Esophagus muscularis mucosa (tissue), 4 donors: Measurements from ENCODE around the gene C1orf174. TPM values are rescaled to one million over a fixed set of nuclear protein-coding genes. Genes with fewer than 3 reads are reported as not detected.

ENCODE experiments used
- DNase-seq: peaks from one replicate; pipeline ENCODE4 v3.0.0-alpha.2; 2017; ENCODE audit errors: extremely low spot score
- H3K27ac ChIP-seq, 4 donors: fragments of 200-600 bp; sonication (generic); replicated peaks in 1 of 4; 1 replicate in 3 of 4; 2 replicates in 1 of 4; pipeline ENCODE4 v1.5.1; 2016 to 2019; ENCODE audit warnings: mild to moderate bottlenecking in 1 of 4
- H3K27me3 ChIP-seq, 4 donors: fragments of 200-600 bp; sonication (generic); one replicate each; pipeline versions ENCODE4 v1.5.1 to v1.6.0; 2016 to 2019
- H3K36me3 ChIP-seq, 4 donors: fragments of 200-600 bp; sonication (generic); one replicate each; pipeline ENCODE4 v1.5.1; 2016 to 2019
- H3K4me1 ChIP-seq, 4 donors: fragments of 200-600 bp; sonication (generic); one replicate each; pipeline ENCODE4 v1.5.1; 2016 to 2019
- H3K4me3 ChIP-seq, 4 donors: fragments of 200-600 bp; sonication (generic); 1 replicate in 2 of 4; 2 replicates in 2 of 4; pipeline ENCODE4 v1.5.1; 2016 to 2019; ENCODE audit warnings: mild to moderate bottlenecking in 4 of 4, moderate library complexity in 1 of 4
- H3K9me3 ChIP-seq, 4 donors: fragments of 200-600 bp; sonication (generic); 1 replicate in 3 of 4; 2 replicates in 1 of 4; pipeline ENCODE4 v1.5.1; 2016 to 2019
- CTCF ChIP-seq, 3 experiments: fragments of 200-600 bp in 2 of 3; fragments of 450-650 bp in 1 of 3; sonication (generic) in 2 of 3; IDR thresholded peaks; one replicate each; pipeline ENCODE4 v1.5.1; 2017 to 2019; ENCODE audit warnings: antibody characterized with exemption in 3 of 3, mild to moderate bottlenecking in 2 of 3, moderate library complexity in 1 of 3
- EP300 ChIP-seq: sonication (generic); formaldehyde crosslinking; IDR thresholded peaks from one replicate; pipeline ENCODE4 v1.6.1; 2017; ENCODE audit warnings: antibody characterized with exemption
- POLR2A ChIP-seq: fragments of 450-650 bp; IDR thresholded peaks from one replicate; pipeline ENCODE4 v1.6.1; 2017; ENCODE audit warnings: antibody characterized with exemption, moderate library complexity, mild to moderate bottlenecking, low read depth
- POLR2AphosphoS5 ChIP-seq, 2 donors: sonication (generic); formaldehyde crosslinking; IDR thresholded peaks; one replicate each; pipeline ENCODE4 v1.6.1; 2017; ENCODE audit warnings: antibody characterized with exemption in 2 of 2
- WGBS: methylation state at CpG from one replicate; pipeline ENCODE4 v1.1.5; 2018; 5-methylcytosine and 5-hydroxymethylcytosine counted together
- intact Hi-C: fragments of 100-400 bp; cut with DNase I; formaldehyde crosslinking; loops from one replicate; pipeline ENCODE4 v1.15.1; 2023
- total RNA-seq, 4 donors: library from RNA; depleted of rRNA; stranded (reverse); fragments of >200 nt; gene quantifications; one replicate each; pipeline versions ENCODE4 v1.1.0 to v1.2.1, GENCODE V29; 2016

The C1orf174 gene
- total RNA-seq, 4 donors from 2014 or later, result 25.0 to 35.1 (median 27.6) TPM

- Histone ChIP-seq H3K4me1 (peaks cover 3 to 11% (median 9%) of the 10 kb centered on the region in 4 donors), H3K36me3 (no peaks in the 10 kb centered on the region), H3K9me3 (no peaks in the 10 kb centered on the region), H3K27me3 (peaks cover 0 to 65% (median 11%) of the 10 kb centered on the region in 4 donors), H3K4me3 (no peak overlapping the region), H3K27ac (no peak overlapping the region)
- intact Hi-C loops, result no loop called here
- TF ChIP-seq POLR2A (no peak), POLR2AphosphoS5 (IDR thresholded peaks at IDR 0.05) (no peak), CTCF (IDR thresholded peaks at IDR 0.05) (no peak), EP300 (no peak)
- no peak for DNase-seq
- WGBS, result 83% methylated on average over 10 of the region's 15 CpGs
Measured at GRCh38 chr1:3915551-3916121, 15.6 kb upstream of the C1orf174 start.

- no peak for DNase-seq
Measured at GRCh38 chr1:3914911-3915310, 14.8 kb upstream of the C1orf174 start.

GRCh38 chr1:3914331-3914851 is 14.3 kb upstream of the C1orf174 start:
- no peak for DNase-seq
- Histone ChIP-seq H3K36me3 (no peaks in the 10 kb centered on the region), H3K27ac (no peak overlapping the region), H3K4me1 (peaks cover 3 to 14% (median 10%) of the 10 kb centered on the region in 4 donors), H3K9me3 (no peaks in the 10 kb centered on the region), H3K27me3 (peaks cover 0 to 64% (median 10%) of the 10 kb centered on the region in 4 donors), H3K4me3 (no peak overlapping the region)
- TF ChIP-seq POLR2AphosphoS5 (IDR thresholded peaks at IDR 0.05) (no peak), EP300 (no peak), CTCF (IDR thresholded peaks at IDR 0.05) (no peak), POLR2A (no peak)
- WGBS, result 90% methylated on average over 21 of the region's 21 CpGs
- intact Hi-C loops, result no loop called here

More at GRCh38 chr1:3914911-3915310, 14.8 kb upstream of the C1orf174 start:
- Histone ChIP-seq H3K27me3 (peaks cover 0 to 69% (median 12%) of the 10 kb centered on the region in 4 donors), H3K4me3 (no peak overlapping the region), H3K9me3 (no peaks in the 10 kb centered on the region), H3K4me1 (peaks cover 3 to 14% (median 10%) of the 10 kb centered on the region in 4 donors), H3K36me3 (no peaks in the 10 kb centered on the region), H3K27ac (no peak overlapping the region)
- no peak for TF ChIP-seq POLR2A
- no peak for TF ChIP-seq POLR2AphosphoS5 (IDR thresholded peaks at IDR 0.05)
- TF ChIP-seq CTCF (IDR thresholded peaks at IDR 0.05), result no peak
- TF ChIP-seq EP300, result no peak
- 92% methylated on average over 13 of the region's 14 CpGs for WGBS
- intact Hi-C loops, result no loop called here

- 96% methylated on average over 17 of the region's 23 CpGs for WGBS
Measured at GRCh38 chr1:3912809-3913685, 13.0 kb upstream of the C1orf174 start.

More at GRCh38 chr1:3912809-3913685, 13.0 kb upstream of the C1orf174 start:
- H3K9me3 ChIP-seq, result no peaks in the 10 kb centered on the region
- no peak overlapping the region for H3K4me3 ChIP-seq
- peaks cover 3 to 14% (median 10%) of the 10 kb centered on the region in 4 donors for H3K4me1 ChIP-seq
- TF ChIP-seq CTCF (IDR thresholded peaks at IDR 0.05), result no peak
- TF ChIP-seq EP300, result no peak
- TF ChIP-seq POLR2A, result no peak
- TF ChIP-seq POLR2AphosphoS5 (IDR thresholded peaks at IDR 0.05), result no peak
- H3K36me3 ChIP-seq, result no peaks in the 10 kb centered on the region
- H3K27me3 ChIP-seq, result peaks cover 0 to 61% (median 10%) of the 10 kb centered on the region in 4 donors
- intact Hi-C loops, result no loop called here
- DNase-seq, result no peak
- no peak overlapping the region for H3K27ac ChIP-seq
